Liver (tissue), 9 donors: ENCODE data around the gene ANXA11. TPM values are rescaled to one million over a fixed set of nuclear protein-coding genes. Genes with fewer than 3 reads are reported as not detected.

Experiments used
- DNase-seq: peaks from one replicate; pipeline ENCODE4 v3.0.0-alpha.2; 2017; ENCODE audit warnings: low spot score
- H3K27ac ChIP-seq, 2 donors: one replicate each; pipeline ENCODE4 v1.7.0; 2013; ENCODE audit warnings: inconsistent platforms in 2 of 2, low read length in 2 of 2, control low read depth in 1 of 2, low read depth in 1 of 2, mild to moderate bottlenecking in 1 of 2
- H3K27me3 ChIP-seq, 4 donors: one replicate each; pipeline versions ENCODE4 v1.6.1 to v1.7.0; 2013; ENCODE audit warnings: low read length in 3 of 4, inconsistent platforms in 1 of 4, mild to moderate bottlenecking in 1 of 4, moderate library complexity in 1 of 4; ENCODE audit not compliant: control insufficient read depth in 4 of 4, insufficient read depth in 4 of 4
- H3K36me3 ChIP-seq, 4 donors: one replicate each; pipeline versions ENCODE4 v1.6.1 to v1.7.0; 2013; ENCODE audit warnings: low read length in 3 of 4, mild to moderate bottlenecking in 3 of 4, low read depth in 1 of 4, moderate library complexity in 1 of 4; ENCODE audit not compliant: control insufficient read depth in 4 of 4, insufficient read depth in 3 of 4
- H3K4me1 ChIP-seq, 4 donors: one replicate each; pipeline versions ENCODE4 v1.6.1 to v1.7.0; 2013; ENCODE audit warnings: low read length in 3 of 4, mild to moderate bottlenecking in 3 of 4, moderate library complexity in 1 of 4; ENCODE audit not compliant: control insufficient read depth in 4 of 4, insufficient read depth in 4 of 4
- H3K4me3 ChIP-seq, 3 donors: one replicate each; pipeline versions ENCODE4 v1.6.1 to v1.7.0; 2013; ENCODE audit warnings: low read length in 3 of 3, control low read depth in 1 of 3, low read depth in 1 of 3, mild to moderate bottlenecking in 1 of 3
- H3K9ac ChIP-seq, 2 donors: one replicate each; pipeline ENCODE4 v1.7.0; 2013; ENCODE audit warnings: low read length in 2 of 2, mild to moderate bottlenecking in 2 of 2, moderate library complexity in 2 of 2, control low read depth in 1 of 2, low read depth in 1 of 2
- H3K9me3 ChIP-seq, 4 donors: one replicate each; pipeline versions ENCODE4 v1.6.1 to v1.7.0; 2013; ENCODE audit warnings: low read length in 3 of 4; ENCODE audit not compliant: control insufficient read depth in 4 of 4
- ATF3 ChIP-seq: IDR thresholded peaks from 2 replicates; pipeline ENCODE4 v1.6.1; 2016; ENCODE audit warnings: antibody characterized with exemption
- FOXA1 ChIP-seq: IDR thresholded peaks from 2 replicates; pipeline ENCODE4 v1.6.1; 2016; ENCODE audit warnings: antibody characterized with exemption
- GABPA ChIP-seq, 2 donors: IDR thresholded peaks in 1 of 2; conservative IDR thresholded peaks in 1 of 2; 2 replicates each; pipeline ENCODE4 v1.6.1; 2016; ENCODE audit warnings: antibody characterized with exemption in 2 of 2, mild to moderate bottlenecking in 1 of 2, moderate library complexity in 1 of 2
- HNF4A ChIP-seq, 2 donors: conservative IDR thresholded peaks; 2 replicates each; pipeline ENCODE4 v1.6.1; 2016; ENCODE audit warnings: antibody characterized with exemption in 2 of 2, mild to moderate bottlenecking in 2 of 2
- NR2F2 ChIP-seq: IDR thresholded peaks from 2 replicates; pipeline ENCODE4 v1.6.1; 2016; ENCODE audit warnings: antibody characterized with exemption
- RAD21 ChIP-seq, 2 donors: IDR thresholded peaks; 2 replicates each; pipeline ENCODE4 v1.6.1; 2016; ENCODE audit warnings: antibody characterized with exemption in 2 of 2, mild to moderate bottlenecking in 2 of 2
- TAF1 ChIP-seq: conservative IDR thresholded peaks from 2 replicates; pipeline ENCODE4 v1.6.1; 2016; ENCODE audit warnings: antibody characterized with exemption, mild to moderate bottlenecking
- YY1 ChIP-seq: IDR thresholded peaks from 2 replicates; pipeline ENCODE4 v1.6.1; 2016; ENCODE audit warnings: antibody characterized with exemption, mild to moderate bottlenecking
- WGBS: extraction: QIAGEN DNeasy Blood & Tissue Kit; methylation state at CpG from one replicate; pipeline ENCODE4 v1.1.7; 2013; 5-methylcytosine and 5-hydroxymethylcytosine counted together
- polyA plus RNA-seq, 2 donors: library from polyadenylated mRNA; stranded (reverse) in 1 of 2; unstranded in 1 of 2; fragments of 200-250 nt in 1 of 2; fragments of >200 nt in 1 of 2; fragmentation: Nextera tagmentation in 1 of 2; extraction: Ambion mirVana in 1 of 2; gene quantifications; one replicate each; pipeline versions ENCODE4 v1.2.1 to v1.2.3, GENCODE V29; 2013 to 2015
- total RNA-seq, 2 donors: library from RNA; depleted of rRNA; stranded (reverse); fragments of >200 nt; gene quantifications; one replicate each; pipeline ENCODE4 v1.2.3, GENCODE V29; 2014
- TF ChIP-seq, protein P1 (sequence below): IDR thresholded peaks from 2 replicates; pipeline ENCODE4 v1.6.1; 2016; ENCODE audit warnings: antibody characterized with exemption
- TF ChIP-seq, protein P2 (sequence below): fragments of 150-350 bp; IDR thresholded peaks from 2 replicates; pipeline ENCODE4 v1.5.1; 2017; ENCODE audit warnings: improper control_type of control experiment, low read depth, low read length; ENCODE audit not compliant: missing input control
- donor health status: healthy.
- donor health status: healthy.
- donor health status: healthy.
- donor health status: healthy.
- donor health status: healthy.

ANXA11 gene
- total and polyA plus RNA-seq, 4 donors, result 14.0 to 40.4 (median 24.8) TPM

DNA sequence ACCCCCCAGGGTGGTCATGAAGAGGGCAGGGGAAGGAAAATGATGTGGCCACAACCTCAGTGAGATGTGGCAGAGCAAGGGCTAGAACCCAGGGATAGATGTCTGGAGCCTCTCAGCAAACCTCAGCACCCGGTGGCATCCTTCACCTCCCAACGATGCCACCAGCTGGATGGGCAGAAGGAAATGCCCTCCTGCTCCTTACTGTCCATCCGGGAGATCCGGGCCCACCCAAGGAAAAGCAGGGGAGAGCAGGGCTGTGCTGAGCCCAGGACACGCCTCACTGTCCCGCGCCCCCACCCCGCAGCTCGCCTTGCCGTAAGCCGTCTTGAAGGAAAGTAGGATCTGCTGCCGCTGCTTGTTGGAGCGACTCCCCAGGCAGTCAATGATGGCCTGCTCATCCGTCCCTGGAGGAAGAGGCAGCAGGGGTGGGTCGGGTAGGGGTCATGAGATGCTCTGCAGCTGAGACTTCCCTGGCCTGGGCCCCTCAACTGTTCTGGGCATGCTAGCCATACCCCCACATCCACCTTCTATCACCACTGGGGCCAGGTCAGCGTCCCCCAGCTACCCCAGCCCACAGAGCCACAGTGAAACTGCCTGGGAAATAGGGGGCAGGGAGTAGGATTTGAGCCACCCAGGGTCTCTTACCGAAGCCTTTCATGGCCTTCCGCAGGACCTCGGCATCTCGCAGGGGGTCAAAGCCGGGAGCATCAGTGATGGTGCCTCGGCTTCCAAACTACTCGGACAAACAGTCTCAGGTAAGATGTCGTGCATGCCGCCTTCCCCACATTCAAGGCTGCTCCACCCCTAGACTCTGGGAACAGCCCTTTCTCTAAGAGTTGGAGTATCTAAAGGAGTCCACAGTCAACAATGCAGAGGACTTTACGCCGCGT is 38.5 kb downstream of the ANXA11 start (continued):
- TF ChIP-seq, protein P1, sequence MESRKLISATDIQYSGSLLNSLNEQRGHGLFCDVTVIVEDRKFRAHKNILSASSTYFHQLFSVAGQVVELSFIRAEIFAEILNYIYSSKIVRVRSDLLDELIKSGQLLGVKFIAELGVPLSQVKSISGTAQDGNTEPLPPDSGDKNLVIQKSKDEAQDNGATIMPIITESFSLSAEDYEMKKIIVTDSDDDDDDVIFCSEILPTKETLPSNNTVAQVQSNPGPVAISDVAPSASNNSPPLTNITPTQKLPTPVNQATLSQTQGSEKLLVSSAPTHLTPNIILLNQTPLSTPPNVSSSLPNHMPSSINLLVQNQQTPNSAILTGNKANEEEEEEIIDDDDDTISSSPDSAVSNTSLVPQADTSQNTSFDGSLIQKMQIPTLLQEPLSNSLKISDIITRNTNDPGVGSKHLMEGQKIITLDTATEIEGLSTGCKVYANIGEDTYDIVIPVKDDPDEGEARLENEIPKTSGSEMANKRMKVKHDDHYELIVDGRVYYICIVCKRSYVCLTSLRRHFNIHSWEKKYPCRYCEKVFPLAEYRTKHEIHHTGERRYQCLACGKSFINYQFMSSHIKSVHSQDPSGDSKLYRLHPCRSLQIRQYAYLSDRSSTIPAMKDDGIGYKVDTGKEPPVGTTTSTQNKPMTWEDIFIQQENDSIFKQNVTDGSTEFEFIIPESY, result no peak

DNA sequence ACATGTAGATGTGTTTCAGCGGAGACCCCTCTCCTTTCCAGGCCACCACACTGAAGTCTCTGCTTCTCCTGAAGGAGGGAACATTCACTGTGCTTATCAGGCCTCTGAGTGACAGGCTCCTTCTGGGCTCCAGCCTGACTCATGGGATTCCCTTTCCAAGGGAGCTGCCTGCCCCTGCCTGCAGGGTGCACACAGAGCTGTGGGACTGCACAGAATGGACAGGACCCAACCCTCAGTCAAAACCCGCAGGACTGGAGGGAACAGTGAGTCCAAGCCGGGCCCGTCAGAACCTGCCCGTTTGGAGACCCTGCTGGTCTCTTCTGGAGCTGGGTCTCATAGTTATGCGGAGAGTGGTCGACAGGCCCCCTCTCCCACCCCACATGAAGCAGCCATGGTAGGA is 40.2 kb downstream of the ANXA11 start:
- 94% methylated on average over 7 of the region's 7 CpGs for WGBS
- no peak overlapping the region for H3K27ac ChIP-seq

GRCh38 chr10:80164596-80164995 is 40.7 kb downstream of the ANXA11 start:
- 94% methylated on average over 7 of the region's 7 CpGs for WGBS
- no peak overlapping the region for H3K9ac ChIP-seq
- DNase-seq, result no peak
- H3K27me3 ChIP-seq, result no peaks in the 10 kb centered on the region
- TF ChIP-seq YY1 (no peak), TAF1 (no peak), NR2F2 (no peak), RAD21 (IDR thresholded peaks at IDR 0.05) (no peak), FOXA1 (no peak), GABPA (IDR thresholded peaks at IDR 0.05 in 1 of 2, conservative IDR thresholded peaks at IDR 0.05 in 1 of 2) (no peak), ATF3 (no peak)
- TF ChIP-seq, protein P2, sequence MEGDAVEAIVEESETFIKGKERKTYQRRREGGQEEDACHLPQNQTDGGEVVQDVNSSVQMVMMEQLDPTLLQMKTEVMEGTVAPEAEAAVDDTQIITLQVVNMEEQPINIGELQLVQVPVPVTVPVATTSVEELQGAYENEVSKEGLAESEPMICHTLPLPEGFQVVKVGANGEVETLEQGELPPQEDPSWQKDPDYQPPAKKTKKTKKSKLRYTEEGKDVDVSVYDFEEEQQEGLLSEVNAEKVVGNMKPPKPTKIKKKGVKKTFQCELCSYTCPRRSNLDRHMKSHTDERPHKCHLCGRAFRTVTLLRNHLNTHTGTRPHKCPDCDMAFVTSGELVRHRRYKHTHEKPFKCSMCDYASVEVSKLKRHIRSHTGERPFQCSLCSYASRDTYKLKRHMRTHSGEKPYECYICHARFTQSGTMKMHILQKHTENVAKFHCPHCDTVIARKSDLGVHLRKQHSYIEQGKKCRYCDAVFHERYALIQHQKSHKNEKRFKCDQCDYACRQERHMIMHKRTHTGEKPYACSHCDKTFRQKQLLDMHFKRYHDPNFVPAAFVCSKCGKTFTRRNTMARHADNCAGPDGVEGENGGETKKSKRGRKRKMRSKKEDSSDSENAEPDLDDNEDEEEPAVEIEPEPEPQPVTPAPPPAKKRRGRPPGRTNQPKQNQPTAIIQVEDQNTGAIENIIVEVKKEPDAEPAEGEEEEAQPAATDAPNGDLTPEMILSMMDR, result no peak
- TF ChIP-seq, protein P1, result no peak
- H3K9me3 ChIP-seq, result no peaks in the 10 kb centered on the region
- no peak overlapping the region for H3K27ac ChIP-seq
- H3K36me3 ChIP-seq, result peaks cover 5 to 44% (median 28%) of the 10 kb centered on the region in 4 donors
- no peaks in the 10 kb centered on the region for H3K4me1 ChIP-seq
- no peak overlapping the region for H3K4me3 ChIP-seq

More for the DNA sequence above, 40.2 kb downstream of the ANXA11 start:
- Histone ChIP-seq H3K4me1 (no peaks in the 10 kb centered on the region), H3K36me3 (peaks cover 3 to 42% (median 25%) of the 10 kb centered on the region in 4 donors), H3K4me3 (no peak overlapping the region), H3K27me3 (no peaks in the 10 kb centered on the region), H3K9ac (no peak overlapping the region), H3K9me3 (no peaks in the 10 kb centered on the region)
- DNase-seq, result no peak
- no peak for TF ChIP-seq HNF4A (conservative IDR thresholded peaks at IDR 0.05)
- TF ChIP-seq RAD21 (IDR thresholded peaks at IDR 0.05), result no peak
- TF ChIP-seq GABPA (IDR thresholded peaks at IDR 0.05 in 1 of 2, conservative IDR thresholded peaks at IDR 0.05 in 1 of 2), result no peak
